GM21723 (cell line): Measurements from ENCODE around the gene RAX.

Source experiments
- ATAC-seq: cut with Tn5 transposase; IDR thresholded peaks from one replicate; pipeline ENCODE4 v1.9.1; 2021; ENCODE audit warnings: mild to moderate bottlenecking, moderate library complexity; ENCODE audit not compliant: unreplicated experiment

RAX gene

GRCh38 chr18:59272891-59273758 lies at the start of gene RAX:
TSS of gene RAX (minus strand) at chr18:59273454. CDS start at chr18:59273206, 248 bp downstream.
- peak; percentile 52 for ATAC-seq

- no peak for ATAC-seq
Measured at GRCh38 chr18:59318460-59319050, 45.3 kb upstream of the RAX start, which contains the start of gene CPLX4. TSS of gene CPLX4 (minus strand) at chr18:59318649. CDS start at chr18:59318462, 187 bp downstream.

DNA sequence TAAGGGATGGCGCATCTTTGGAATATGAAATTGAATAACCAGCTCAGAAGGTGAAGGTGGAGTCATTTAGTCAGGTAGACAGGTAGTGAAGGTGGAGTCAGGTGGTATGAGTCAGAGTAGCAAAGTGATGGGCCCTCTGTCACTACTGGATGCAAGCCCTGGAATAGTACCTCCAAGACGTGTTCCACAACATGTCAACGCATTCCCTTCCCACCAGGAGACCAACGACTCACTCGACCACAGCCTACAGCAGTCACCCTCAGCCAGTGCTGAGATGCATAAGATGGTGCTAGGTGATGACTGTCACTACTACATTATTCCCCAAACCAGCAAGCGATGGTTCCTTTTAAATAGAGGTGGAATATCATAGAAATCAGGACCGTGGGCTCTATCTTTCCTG lies 38.4 kb upstream of the RAX start:
- ATAC-seq: no peak

DNA sequence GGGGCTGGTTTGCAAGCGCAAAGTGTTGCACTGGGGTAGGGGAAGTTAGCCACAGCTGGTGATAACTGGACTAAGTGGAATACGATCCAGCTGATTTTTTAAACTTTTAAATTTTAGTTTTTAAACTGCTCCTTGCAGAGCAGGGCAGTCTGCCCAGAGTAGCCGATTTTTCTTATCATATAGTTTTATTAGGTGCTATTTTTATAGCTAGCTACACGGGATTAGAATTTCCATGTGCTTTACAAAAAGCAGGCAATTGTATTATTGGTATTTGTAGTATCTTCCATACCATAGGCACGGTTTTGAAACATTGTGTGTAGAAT lies 35.6 kb upstream of the RAX start:
- no peak for ATAC-seq

DNA sequence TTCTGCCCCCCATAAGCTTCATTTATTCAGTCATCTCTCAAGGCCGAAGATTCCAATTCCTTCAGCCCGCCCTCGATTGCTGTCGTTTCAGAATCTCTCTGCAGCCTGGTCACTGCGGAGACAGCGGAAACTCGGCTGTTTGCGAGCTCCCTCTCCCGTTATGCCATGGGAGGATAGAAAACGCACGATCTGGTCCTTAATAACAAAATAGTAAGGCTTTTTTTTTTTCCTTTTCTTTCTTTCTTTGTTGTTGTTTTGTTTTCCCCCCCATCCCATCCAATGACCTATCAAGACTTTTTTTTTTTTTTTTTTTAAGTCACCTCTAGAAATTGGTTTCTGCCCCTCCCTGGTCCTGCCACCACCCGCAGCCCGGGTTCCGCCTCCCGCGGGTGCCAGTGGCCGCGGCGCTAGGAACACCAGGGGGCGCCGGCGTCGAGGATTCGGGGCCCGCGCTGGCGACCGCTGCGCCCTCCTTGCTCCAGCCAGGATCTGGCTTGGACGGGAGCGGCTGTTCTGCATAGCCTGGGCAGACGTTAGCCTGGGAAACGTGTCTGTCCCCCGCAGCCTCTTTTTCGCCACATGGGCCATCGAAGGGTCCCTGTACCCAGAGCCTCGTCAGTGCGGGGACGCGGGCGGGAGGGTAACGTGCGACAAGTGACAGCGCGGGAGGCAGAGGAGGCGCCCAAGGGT lies 35.1 kb upstream of the RAX start:
- peak; percentile 95 for ATAC-seq

- no peak for ATAC-seq
Measured at GRCh38 chr18:59306640-59307039, 33.4 kb upstream of the RAX start.

GRCh38 chr18:59305295-59305694 lies 32.0 kb upstream of the RAX start:
- no peak for ATAC-seq

- no peak for ATAC-seq
Measured at GRCh38 chr18:59303656-59304195, 30.5 kb upstream of the RAX start.

DNA sequence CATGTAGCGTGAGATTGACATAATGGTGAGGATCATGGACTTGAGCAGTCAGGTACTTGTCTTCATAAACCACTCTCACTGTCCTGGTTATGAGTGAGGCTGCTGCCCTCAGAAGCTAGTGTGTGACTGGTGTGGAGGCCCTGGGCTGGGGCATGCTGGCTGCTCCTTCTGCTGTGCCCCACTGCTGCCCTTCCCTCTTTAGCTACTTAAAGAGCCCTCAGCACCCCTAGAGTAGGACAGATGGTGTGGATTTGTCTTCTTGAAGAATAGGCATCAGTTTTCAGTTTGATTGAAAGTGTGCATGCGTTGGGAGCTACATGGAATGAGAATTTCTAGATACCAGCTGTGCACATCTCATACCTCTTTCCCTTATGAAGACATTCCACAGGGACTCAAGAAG lies 29.8 kb upstream of the RAX start:
- ATAC-seq: no peak

DNA sequence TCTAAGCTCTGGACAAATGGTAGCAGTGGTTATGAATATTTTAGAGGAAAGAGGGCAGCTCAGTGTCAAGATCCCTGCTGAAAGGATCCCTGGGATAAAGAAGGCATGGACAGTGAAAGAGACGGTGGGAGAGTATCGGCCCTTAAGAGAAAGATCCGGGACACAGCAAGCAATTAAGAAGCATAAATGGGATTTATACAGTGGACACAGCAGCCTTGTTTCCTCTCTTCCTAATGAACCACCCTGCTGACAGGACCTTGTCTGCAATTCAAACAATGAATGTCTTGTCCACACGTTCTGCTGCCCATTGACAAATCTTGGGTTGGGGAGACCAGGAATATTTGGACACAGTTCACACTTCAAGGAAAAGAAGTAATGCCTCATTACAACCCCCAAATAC lies 28.7 kb upstream of the RAX start:
- no peak for ATAC-seq

GRCh38 chr18:59300676-59301285 lies 27.5 kb upstream of the RAX start:
- ATAC-seq: no peak

- no peak for ATAC-seq
Measured at GRCh38 chr18:59298871-59299270, 25.6 kb upstream of the RAX start.

GRCh38 chr18:59293317-59293716 lies 20.1 kb upstream of the RAX start:
- ATAC-seq: no peak

DNA sequence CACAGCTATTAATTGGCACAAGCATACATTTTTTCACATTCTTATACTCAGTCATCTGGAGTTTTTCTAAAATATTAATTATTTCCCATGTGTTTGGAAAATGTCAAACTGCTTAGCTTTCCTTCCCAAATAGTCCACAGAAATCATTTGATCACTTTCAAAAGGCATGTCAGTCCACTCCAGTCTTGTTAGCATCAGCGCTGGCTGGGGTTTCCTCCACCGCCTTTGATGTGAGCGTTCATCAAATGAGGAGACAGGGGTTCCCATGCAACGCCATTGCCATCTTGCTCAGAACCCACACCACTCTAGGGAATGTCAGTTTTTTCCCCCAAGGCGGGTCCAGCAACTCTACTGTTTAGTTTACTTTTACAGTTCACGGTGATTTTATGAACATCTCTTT lies 13.1 kb upstream of the RAX start:
- no peak for ATAC-seq

- ATAC-seq: no peak
Measured at GRCh38 chr18:59282341-59282740, 9.1 kb upstream of the RAX start.

DNA sequence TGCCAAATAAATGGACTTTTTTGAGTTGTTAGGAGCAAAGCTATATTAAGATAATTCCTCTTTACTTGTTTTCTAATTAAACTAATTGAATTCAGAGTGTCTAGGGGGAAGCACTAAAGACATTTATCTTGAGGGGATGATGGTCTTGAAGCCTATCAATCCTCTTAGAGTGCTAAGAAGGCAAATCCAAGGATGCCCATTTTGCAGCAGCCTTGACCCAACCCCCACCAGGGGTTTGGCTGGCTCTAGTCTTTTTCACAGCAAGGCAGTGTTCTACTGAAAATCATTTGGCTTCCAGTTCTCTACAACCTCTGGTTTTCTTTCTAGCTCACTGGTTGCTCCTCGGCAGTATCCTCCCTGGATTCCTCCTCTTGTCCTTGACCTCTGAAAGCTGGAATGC lies 6.5 kb upstream of the RAX start:
- ATAC-seq: no peak

DNA sequence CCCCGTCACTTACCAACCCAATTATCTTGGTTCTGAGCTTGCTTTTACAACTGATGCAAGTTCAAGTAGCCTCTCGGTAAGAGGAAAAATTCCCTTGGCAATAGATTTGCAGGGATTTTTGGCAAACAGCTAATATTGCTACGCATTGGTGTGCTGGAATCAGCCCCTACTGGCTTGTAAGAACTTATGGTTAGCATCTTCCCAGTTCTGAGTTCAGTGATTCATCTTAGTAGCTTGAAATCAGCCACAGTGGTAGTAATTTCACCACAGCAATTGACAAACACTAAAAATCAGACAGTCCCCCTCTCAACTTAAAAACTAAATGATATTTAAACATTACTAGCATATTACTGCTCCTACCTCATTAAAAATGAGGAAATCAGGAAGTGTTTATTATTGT lies 5.9 kb upstream of the RAX start:
- no peak for ATAC-seq

- no peak for ATAC-seq
Measured at GRCh38 chr18:59278793-59279192, 5.5 kb upstream of the RAX start.

DNA sequence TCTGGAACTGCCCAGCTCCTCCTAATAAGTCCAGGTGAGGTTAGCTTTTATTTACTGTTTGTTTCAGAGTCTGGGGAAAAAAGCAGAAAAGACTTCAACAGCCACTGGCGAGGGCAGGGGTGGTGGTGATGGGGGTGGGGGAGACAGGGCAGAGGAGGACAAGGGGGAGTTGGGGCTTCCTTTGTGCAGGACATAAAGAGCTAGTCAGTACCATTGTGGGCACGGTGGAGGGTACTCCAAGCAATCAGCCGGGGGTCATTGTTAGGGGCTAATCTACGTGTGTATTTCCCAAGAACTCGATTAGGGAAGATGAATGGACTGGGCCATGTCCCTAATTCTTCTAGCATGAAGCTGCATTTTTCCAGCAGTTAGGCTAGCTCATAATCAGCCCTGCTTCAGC lies 2.8 kb upstream of the RAX start:
- no peak for ATAC-seq

GRCh38 chr18:59275406-59275949 lies 2.2 kb upstream of the RAX start:
- no peak for ATAC-seq

DNA sequence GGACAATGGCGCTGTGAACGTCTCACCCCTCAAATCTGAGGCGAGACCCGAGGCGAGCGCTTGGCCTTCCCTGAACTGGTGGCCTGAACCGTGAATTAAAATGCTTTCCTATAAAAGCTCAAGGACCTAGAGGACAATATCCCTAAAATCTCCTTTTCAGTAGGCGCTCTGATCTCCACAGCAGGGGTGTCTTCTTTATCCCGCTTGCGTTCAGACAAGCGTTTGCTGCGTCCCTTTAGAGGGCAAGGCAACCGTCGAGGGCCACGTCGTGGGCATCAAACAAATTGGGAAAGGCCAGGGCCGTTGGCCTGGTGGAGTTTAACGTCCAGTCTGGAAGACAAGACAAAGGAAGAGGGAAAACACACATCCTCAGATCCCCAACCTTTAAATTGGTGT lies 1.3 kb upstream of the RAX start:
- no peak for ATAC-seq
